OCI-LY3 (cell line): ENCODE results near the gene TYSND1.

ENCODE experiments used
- EZH2phosphoT487 ChIP-seq: fragments of 200-600 bp; shearing (Covaris generic); IDR thresholded peaks from 2 replicates; pipeline ENCODE4 v1.6.1; 2018; ENCODE audit warnings: antibody characterized with exemption, mixed run types, low read depth
- TF ChIP-seq, protein P1 (sequence below): fragments of 200-600, 300-600 bp; sonication (generic); IDR thresholded peaks from 2 replicates; pipeline ENCODE4 v1.5.1; 2014; ENCODE audit warnings: antibody characterized with exemption, low read length, low read depth

DNA sequence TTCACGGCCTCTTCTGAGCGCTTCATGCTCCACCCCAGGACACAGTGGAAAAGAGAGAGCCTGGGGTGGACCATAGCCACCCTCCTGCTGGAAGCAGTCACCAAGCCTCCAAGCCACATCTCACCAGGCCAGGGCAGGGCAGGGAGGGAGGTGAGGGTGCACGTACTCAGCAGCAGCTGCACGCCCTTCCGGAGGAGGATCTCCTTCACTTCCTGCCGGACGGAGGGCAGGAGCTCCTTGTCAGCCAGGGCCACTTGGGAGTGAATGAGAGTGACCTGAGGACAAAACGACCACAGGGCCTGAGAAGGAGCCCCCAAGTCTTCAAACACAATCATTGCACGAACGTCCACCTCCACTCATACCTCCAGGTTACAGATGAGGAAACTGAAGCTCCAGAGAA lies 28.9 kb downstream of the TYSND1 start:
- TF ChIP-seq, protein P1, sequence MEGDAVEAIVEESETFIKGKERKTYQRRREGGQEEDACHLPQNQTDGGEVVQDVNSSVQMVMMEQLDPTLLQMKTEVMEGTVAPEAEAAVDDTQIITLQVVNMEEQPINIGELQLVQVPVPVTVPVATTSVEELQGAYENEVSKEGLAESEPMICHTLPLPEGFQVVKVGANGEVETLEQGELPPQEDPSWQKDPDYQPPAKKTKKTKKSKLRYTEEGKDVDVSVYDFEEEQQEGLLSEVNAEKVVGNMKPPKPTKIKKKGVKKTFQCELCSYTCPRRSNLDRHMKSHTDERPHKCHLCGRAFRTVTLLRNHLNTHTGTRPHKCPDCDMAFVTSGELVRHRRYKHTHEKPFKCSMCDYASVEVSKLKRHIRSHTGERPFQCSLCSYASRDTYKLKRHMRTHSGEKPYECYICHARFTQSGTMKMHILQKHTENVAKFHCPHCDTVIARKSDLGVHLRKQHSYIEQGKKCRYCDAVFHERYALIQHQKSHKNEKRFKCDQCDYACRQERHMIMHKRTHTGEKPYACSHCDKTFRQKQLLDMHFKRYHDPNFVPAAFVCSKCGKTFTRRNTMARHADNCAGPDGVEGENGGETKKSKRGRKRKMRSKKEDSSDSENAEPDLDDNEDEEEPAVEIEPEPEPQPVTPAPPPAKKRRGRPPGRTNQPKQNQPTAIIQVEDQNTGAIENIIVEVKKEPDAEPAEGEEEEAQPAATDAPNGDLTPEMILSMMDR, result no peak
- TF ChIP-seq EZH2phosphoT487, result no peak
